Measurements from ENCODE around the gene SMARCB1. TPM values are rescaled to one million over a fixed set of nuclear protein-coding genes. Genes with fewer than 3 reads are reported as not detected.

SMARCB1 gene
- total RNA-seq, 2 donors from 2014 or later = 41.4 to 45.9 TPM

GRCh38 chr22:23762842-23763578 lies 23.8 kb upstream of the SMARCB1 start, which contains the start of gene C22orf15:
TSS of gene C22orf15 (plus strand) at chr22:23762990. CDS start at chr22:23763307, 317 bp downstream.
- Histone ChIP-seq H3K27me3 (no peaks in the 10 kb centered on the region), H3K9me3 (no peaks in the 10 kb centered on the region), H3K27ac (no peak within 1 kb of the TSS), H3K4me3 (peak within 1 kb of the TSS in 1 of 2 donors; percentile 7), H3K36me3 (peaks cover 17% of the 10 kb centered on the region), H3K4me1 (peaks cover 0 to 40% of the 10 kb centered on the region in 2 donors)
- TF ChIP-seq, protein P1, sequence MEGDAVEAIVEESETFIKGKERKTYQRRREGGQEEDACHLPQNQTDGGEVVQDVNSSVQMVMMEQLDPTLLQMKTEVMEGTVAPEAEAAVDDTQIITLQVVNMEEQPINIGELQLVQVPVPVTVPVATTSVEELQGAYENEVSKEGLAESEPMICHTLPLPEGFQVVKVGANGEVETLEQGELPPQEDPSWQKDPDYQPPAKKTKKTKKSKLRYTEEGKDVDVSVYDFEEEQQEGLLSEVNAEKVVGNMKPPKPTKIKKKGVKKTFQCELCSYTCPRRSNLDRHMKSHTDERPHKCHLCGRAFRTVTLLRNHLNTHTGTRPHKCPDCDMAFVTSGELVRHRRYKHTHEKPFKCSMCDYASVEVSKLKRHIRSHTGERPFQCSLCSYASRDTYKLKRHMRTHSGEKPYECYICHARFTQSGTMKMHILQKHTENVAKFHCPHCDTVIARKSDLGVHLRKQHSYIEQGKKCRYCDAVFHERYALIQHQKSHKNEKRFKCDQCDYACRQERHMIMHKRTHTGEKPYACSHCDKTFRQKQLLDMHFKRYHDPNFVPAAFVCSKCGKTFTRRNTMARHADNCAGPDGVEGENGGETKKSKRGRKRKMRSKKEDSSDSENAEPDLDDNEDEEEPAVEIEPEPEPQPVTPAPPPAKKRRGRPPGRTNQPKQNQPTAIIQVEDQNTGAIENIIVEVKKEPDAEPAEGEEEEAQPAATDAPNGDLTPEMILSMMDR (IDR thresholded peaks at IDR 0.05) = no peak
- DNase-seq (ENCODE audit: low spot score) = no peak

- TF ChIP-seq, protein P1 (IDR thresholded peaks at IDR 0.05) = no peak
- no peak overlapping the region for H3K27ac ChIP-seq
- no peak for DNase-seq (ENCODE audit: low spot score)
- H3K36me3 ChIP-seq = peaks cover 17% of the 10 kb centered on the region
- H3K27me3 ChIP-seq = no peaks in the 10 kb centered on the region
- H3K4me1 ChIP-seq = peaks cover 0 to 46% of the 10 kb centered on the region in 2 donors
- peak overlapping the region in 1 of 2 donors; percentile 7 for H3K4me3 ChIP-seq
- H3K9me3 ChIP-seq = no peaks in the 10 kb centered on the region
These were observed 23.2 kb upstream of the SMARCB1 start for GRCh38 chr22:23763579-23763945.

GRCh38 chr22:23763954-23764353 lies 22.8 kb upstream of the SMARCB1 start:
- Histone ChIP-seq H3K27ac (no peak overlapping the region), H3K4me1 (peaks cover 0 to 49% of the 10 kb centered on the region in 2 donors), H3K9me3 (no peaks in the 10 kb centered on the region), H3K4me3 (peak overlapping the region in 1 of 2 donors; percentile 7), H3K36me3 (peaks cover 17% of the 10 kb centered on the region), H3K27me3 (no peaks in the 10 kb centered on the region)
- TF ChIP-seq, protein P1 (IDR thresholded peaks at IDR 0.05) = no peak
- no peak for DNase-seq (ENCODE audit: low spot score)

DNA sequence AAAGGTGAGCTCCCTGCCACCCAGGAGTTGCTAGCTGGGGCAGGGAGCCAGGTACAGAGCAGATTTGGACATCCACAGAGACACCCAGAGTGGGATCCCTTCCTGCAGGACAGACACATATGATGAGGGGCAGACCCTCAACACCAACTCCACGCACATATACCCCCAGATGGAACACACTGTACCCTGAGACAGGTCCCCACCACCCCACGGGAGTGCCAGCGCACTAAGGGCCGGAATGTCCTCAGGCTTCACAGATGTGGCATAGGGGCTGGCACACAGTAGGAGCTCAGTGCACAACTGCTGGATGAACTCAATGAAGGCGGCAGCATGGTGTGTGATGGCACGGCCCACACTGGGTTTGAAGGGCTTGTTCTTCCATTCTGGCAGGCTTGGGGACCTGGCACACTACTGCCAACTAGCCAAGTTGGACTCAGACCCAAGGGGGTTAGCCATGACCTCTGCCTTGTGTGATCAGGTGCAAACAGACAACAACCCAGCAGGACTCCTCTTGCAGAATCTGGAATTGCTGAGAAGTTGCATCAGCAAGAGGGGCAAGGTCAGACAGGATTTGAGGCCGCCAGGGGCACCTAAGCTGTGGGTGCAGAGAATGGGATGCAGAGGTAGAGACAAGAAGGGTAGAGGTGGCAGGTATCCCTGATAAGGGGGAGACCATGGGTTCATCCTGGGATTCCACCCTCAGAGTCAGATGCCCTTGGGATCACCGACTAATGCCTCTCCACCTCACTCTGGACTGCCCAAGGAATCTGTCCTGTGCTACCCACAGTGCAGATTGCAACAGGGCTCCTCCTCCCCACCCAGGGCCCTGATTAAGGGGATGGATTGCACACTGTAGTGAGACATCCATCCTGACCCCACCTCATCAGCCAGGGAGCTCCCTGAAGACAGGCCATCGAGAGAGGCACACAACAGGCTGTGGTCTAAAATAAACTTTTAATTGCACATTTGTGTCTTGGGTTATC lies 21.6 kb upstream of the SMARCB1 start:
- H3K4me3 ChIP-seq = peak overlapping the region in 1 of 2 donors; percentile 72
- DNase-seq (ENCODE audit: low spot score) = no peak

GRCh38 chr22:23767303-23767672 lies 19.5 kb upstream of the SMARCB1 start:
- DNase-seq (ENCODE audit: low spot score) = no peak
- Histone ChIP-seq H3K9me3 (no peaks in the 10 kb centered on the region), H3K4me3 (peak overlapping the region; percentile 72 to 74), H3K27me3 (no peaks in the 10 kb centered on the region), H3K36me3 (peaks cover 17% of the 10 kb centered on the region), H3K27ac (peak overlapping the region; percentile 92 to 97), H3K4me1 (peaks cover 0 to 62% of the 10 kb centered on the region in 2 donors)
- TF ChIP-seq, protein P1 (IDR thresholded peaks at IDR 0.05) = no peak

More for the DNA sequence above, 21.6 kb upstream of the SMARCB1 start:
- Histone ChIP-seq H3K9me3 (no peaks in the 10 kb centered on the region), H3K27me3 (no peaks in the 10 kb centered on the region), H3K27ac (peak overlapping the region in 1 of 2 donors; percentile 92), H3K4me1 (peaks cover 0 to 54% of the 10 kb centered on the region in 2 donors), H3K36me3 (peaks cover 17% of the 10 kb centered on the region)
- TF ChIP-seq, protein P1 (IDR thresholded peaks at IDR 0.05) = no peak

All from right atrium auricular region (tissue), 2 donors.